8988T (cell line): ENCODE measurements around the gene RNF180.
"Not testable (repeated sequence)": the region's sequence is repeated elsewhere in the genome, so short reads cannot be mapped to it uniquely, and the experiment has no call there.

Experiments
- DNase-seq: peaks from one replicate; pipeline ENCODE4 v3.0.0; 2011

The RNF180 gene

GRCh38 chr5:64407103-64407825 lies 241.6 kb downstream of the RNF180 start:
- not testable (repeated sequence) for DNase-seq

GRCh38 chr5:64417390-64417789 lies 251.7 kb downstream of the RNF180 start:
- DNase-seq = no peak

GRCh38 chr5:64418013-64418412 lies 252.4 kb downstream of the RNF180 start:
- DNase-seq = no peak
